Activated effector memory CD4-positive, alpha-beta T cell treated with anti-CD3 and anti-CD28 coated beads, Interleukin-2, amount 50 U/mL, for 16 hours (primary cell): Measurements from ENCODE around the gene RSF1.

ENCODE experiments used
- DNase-seq: peaks from one replicate; pipeline ENCODE4 v3.0.0-alpha.2; 2020

RSF1 gene

GRCh38 chr11:77749232-77749631 lies 71.3 kb downstream of the RSF1 start:
- DNase-seq, result no peak

- no peak for DNase-seq
These were observed 72.3 kb downstream of the RSF1 start for GRCh38 chr11:77748266-77748665.

- no peak for DNase-seq
These were observed 73.0 kb downstream of the RSF1 start for GRCh38 chr11:77747381-77747969.

- no peak for DNase-seq
These were observed 84.0 kb downstream of the RSF1 start for GRCh38 chr11:77736473-77736872.

GRCh38 chr11:77734890-77735289 lies 85.6 kb downstream of the RSF1 start:
- DNase-seq, result no peak

- DNase-seq, result no peak
These were observed 88.4 kb downstream of the RSF1 start for GRCh38 chr11:77732143-77732542.

GRCh38 chr11:77730789-77731188 lies 89.7 kb downstream of the RSF1 start:
- no peak for DNase-seq

- no peak for DNase-seq
These were observed 91.5 kb downstream of the RSF1 start for GRCh38 chr11:77729063-77729462.

- no peak for DNase-seq
These were observed 92.2 kb downstream of the RSF1 start for GRCh38 chr11:77728203-77728786.

GRCh38 chr11:77726524-77726923 lies 94.0 kb downstream of the RSF1 start:
- DNase-seq, result no peak

GRCh38 chr11:77725433-77725832 lies 95.1 kb downstream of the RSF1 start:
- DNase-seq, result no peak

- no peak for DNase-seq
These were observed 95.9 kb downstream of the RSF1 start for GRCh38 chr11:77724636-77725035.

GRCh38 chr11:77723024-77723423 lies 97.5 kb downstream of the RSF1 start:
- no peak for DNase-seq

- DNase-seq, result no peak
These were observed 110.2 kb downstream of the RSF1 start for GRCh38 chr11:77710358-77710757.

GRCh38 chr11:77705876-77706579 lies 114.5 kb downstream of the RSF1 start:
- no peak for DNase-seq

- DNase-seq, result no peak
These were observed 115.2 kb downstream of the RSF1 start for GRCh38 chr11:77705195-77705875.

- DNase-seq, result no peak
These were observed 116.5 kb downstream of the RSF1 start for GRCh38 chr11:77704029-77704428.

- DNase-seq, result no peak
These were observed 121.1 kb downstream of the RSF1 start for GRCh38 chr11:77699425-77699824.

GRCh38 chr11:77698896-77699295 lies 121.6 kb downstream of the RSF1 start:
- DNase-seq, result no peak

GRCh38 chr11:77697865-77698264 lies 122.7 kb downstream of the RSF1 start:
- no peak for DNase-seq

GRCh38 chr11:77695417-77695816 lies 125.1 kb downstream of the RSF1 start:
- DNase-seq, result no peak

GRCh38 chr11:77690649-77691048 lies 129.9 kb downstream of the RSF1 start:
- no peak for DNase-seq

GRCh38 chr11:77687088-77687487 lies 133.4 kb downstream of the RSF1 start:
- DNase-seq, result no peak

- no peak for DNase-seq
These were observed 143.4 kb downstream of the RSF1 start for GRCh38 chr11:77677138-77677537.
